GM18499 (cell line): Measurements from ENCODE around the gene ELAVL1.
"Not testable (repeated sequence)": the region's sequence is repeated elsewhere in the genome, so short reads cannot be mapped to it uniquely, and the experiment has no call there.

ENCODE experiments used
- ATAC-seq: cut with Tn5 transposase; IDR thresholded peaks from one replicate; pipeline ENCODE4 v1.9.1; 2021; ENCODE audit warnings: moderate number of reproducible peaks; ENCODE audit not compliant: insufficient read depth, unreplicated experiment

ELAVL1 gene

GRCh38 chr19:7971553-7972520, 33.6 kb downstream of the ELAVL1 start:
- ATAC-seq = no peak

- ATAC-seq = no peak
Observed at GRCh38 chr19:7970716-7971448, 34.6 kb downstream of the ELAVL1 start.

GRCh38 chr19:7969555-7969939, 35.9 kb downstream of the ELAVL1 start:
- ATAC-seq = no peak

- ATAC-seq = no peak
Observed at GRCh38 chr19:7968796-7969554, 36.5 kb downstream of the ELAVL1 start.

GRCh38 chr19:7968008-7968795, 37.2 kb downstream of the ELAVL1 start:
- no peak for ATAC-seq

GRCh38 chr19:7965921-7966665, 39.3 kb downstream of the ELAVL1 start:
- ATAC-seq = no peak

- no peak for ATAC-seq
Observed at GRCh38 chr19:7965259-7965841, 40.1 kb downstream of the ELAVL1 start.

GRCh38 chr19:7963566-7963965, 41.9 kb downstream of the ELAVL1 start:
- ATAC-seq = no peak

GRCh38 chr19:7962644-7963268, 42.7 kb downstream of the ELAVL1 start:
- ATAC-seq = no peak

GRCh38 chr19:7961920-7962626, 43.4 kb downstream of the ELAVL1 start:
- ATAC-seq = no peak

- ATAC-seq = not testable (repeated sequence)
Observed at GRCh38 chr19:7961082-7961481, 44.4 kb downstream of the ELAVL1 start.

- no peak for ATAC-seq
Observed at GRCh38 chr19:7959211-7959610, 46.2 kb downstream of the ELAVL1 start.

- ATAC-seq = no peak
Observed at GRCh38 chr19:7955696-7956095, 49.7 kb downstream of the ELAVL1 start.

- no peak for ATAC-seq
Observed at GRCh38 chr19:7953576-7953975, 51.9 kb downstream of the ELAVL1 start.

GRCh38 chr19:7953060-7953459, 52.4 kb downstream of the ELAVL1 start:
- ATAC-seq = no peak

- no peak for ATAC-seq
Observed at GRCh38 chr19:7947939-7948338, 57.5 kb downstream of the ELAVL1 start.

GRCh38 chr19:7944177-7944761, 61.2 kb downstream of the ELAVL1 start:
- no peak for ATAC-seq
